GM10248 (cell line): ENCODE results near the gene HMGB4.

Experiments used
- CTCF ChIA-PET: fragments of 300-600 bp; sonication (Branson Sonifier 250); formaldehyde crosslinking; extraction: SDS; loops from one replicate; lab custom pipeline; 2021; ENCODE audit warnings: antibody characterized with exemption; lab: Yijun Ruan, JAX
- POLR2A ChIA-PET: fragments of 350-650 bp; sonication (Branson Sonifier 250); formaldehyde crosslinking; extraction: SDS; loops from one replicate; lab custom pipeline; 2020; ENCODE audit warnings: antibody characterized with exemption; lab: Yijun Ruan, JAX
- DNase-seq: peaks from one replicate; pipeline ENCODE4 v3.0.0; 2012; ENCODE audit errors: extremely low spot score
- TF ChIP-seq, protein P1 (sequence below): IDR thresholded peaks from 2 replicates; pipeline ENCODE4 v1.5.1; 2012; ENCODE audit warnings: mild to moderate bottlenecking, low read depth; ENCODE audit errors: extremely low read depth, missing control alignments, control extremely low read depth

Gene HMGB4

DNA sequence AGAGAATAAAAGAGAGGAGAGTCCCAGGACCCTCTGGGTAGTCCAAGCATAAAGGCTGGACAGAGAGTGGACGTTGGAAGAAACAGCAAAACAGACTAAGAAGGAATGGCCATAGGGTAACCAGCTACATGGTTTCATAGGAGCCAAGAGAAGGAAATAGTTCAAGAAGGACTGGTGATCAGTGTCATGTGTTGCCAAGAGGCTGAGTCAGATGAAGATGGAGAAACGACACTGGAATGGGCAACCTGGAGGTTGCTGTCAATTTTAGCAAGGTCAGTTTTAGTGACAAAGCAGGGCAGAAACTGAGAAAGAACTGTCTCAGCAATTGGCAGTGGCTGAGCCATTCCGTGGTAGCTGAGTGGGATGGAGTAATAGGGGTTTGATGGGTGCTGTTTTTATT is 41.4 kb downstream of the HMGB4 start:
- ChIA-PET POLR2A (no interaction called here), CTCF (interaction anchor here (1.2 kb wide), 1 partner anchor 9 kb away, joined by 3 read pairs; no protein-coding TSS in a partner anchor)
- no peak for DNase-seq
- TF ChIP-seq, protein P1, sequence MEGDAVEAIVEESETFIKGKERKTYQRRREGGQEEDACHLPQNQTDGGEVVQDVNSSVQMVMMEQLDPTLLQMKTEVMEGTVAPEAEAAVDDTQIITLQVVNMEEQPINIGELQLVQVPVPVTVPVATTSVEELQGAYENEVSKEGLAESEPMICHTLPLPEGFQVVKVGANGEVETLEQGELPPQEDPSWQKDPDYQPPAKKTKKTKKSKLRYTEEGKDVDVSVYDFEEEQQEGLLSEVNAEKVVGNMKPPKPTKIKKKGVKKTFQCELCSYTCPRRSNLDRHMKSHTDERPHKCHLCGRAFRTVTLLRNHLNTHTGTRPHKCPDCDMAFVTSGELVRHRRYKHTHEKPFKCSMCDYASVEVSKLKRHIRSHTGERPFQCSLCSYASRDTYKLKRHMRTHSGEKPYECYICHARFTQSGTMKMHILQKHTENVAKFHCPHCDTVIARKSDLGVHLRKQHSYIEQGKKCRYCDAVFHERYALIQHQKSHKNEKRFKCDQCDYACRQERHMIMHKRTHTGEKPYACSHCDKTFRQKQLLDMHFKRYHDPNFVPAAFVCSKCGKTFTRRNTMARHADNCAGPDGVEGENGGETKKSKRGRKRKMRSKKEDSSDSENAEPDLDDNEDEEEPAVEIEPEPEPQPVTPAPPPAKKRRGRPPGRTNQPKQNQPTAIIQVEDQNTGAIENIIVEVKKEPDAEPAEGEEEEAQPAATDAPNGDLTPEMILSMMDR, result no peak

DNA sequence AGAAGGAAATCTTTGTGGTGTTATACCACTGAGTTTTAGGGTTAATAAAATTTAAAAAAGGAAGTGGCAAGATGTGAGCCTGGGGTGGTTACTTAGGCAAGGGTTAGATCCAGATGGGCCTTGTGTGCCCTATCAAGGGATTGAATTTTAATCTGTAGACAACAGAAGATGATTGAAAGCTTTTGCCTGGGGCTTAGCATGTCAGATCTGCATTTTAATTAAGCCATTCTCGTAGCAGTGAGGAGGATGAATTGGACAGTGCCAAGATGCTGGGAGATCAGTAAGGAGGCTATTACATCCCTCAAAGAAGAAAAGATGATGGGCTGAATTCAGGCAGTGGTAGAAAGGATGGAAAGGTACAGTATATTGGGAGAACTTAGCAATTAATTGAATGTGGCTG is 42.3 kb downstream of the HMGB4 start:
- ChIA-PET POLR2A (no interaction called here), CTCF (interaction anchor here (1.2 kb wide), 1 partner anchor 8 kb away, joined by 3 read pairs; no protein-coding TSS in a partner anchor)
- no peak for DNase-seq
- TF ChIP-seq, protein P1, result no peak

DNA sequence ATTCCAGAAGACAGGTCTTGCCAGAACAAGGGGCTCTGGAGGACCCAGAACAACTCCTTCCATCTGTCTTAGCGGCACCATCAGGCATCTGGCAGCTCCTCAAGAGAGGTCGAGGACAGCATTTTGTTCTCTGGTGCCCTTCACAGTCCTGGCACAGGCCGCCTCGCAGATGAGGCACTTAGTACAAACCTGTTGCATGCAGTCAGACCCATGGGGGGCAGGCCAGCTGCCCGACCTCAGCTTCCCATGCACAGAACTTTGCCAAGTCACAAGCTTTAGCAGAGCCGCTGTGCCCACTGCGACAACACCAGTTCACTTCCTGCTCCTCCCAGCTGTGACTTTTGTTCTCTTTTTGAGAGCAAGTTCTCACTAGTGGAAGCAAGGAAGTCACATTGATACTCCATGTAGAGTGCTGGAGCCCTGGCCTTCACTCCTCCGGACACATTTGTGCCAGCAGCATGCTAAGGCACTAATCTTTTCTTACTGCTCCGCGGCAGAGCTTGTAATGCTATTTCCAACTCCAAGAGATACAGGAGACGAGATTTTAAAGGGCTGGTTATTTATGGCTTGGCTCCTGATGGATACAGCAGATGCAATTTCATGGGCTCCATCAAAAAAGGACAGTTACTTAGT is 44.6 kb downstream of the HMGB4 start:
- CTCF ChIA-PET, result interaction anchor here (1.4 kb wide), 1 partner anchor 8 kb away, joined by 3 read pairs; no protein-coding TSS in a partner anchor
- POLR2A ChIA-PET, result no interaction called here
- TF ChIP-seq, protein P1, result no peak
- DNase-seq, result no peak
